H9 (cell line): Measurements from ENCODE around the gene TMEM158. TPM values are rescaled to one million over a fixed set of nuclear protein-coding genes. Genes with fewer than 3 reads are reported as not detected.

Experiments used
- DNase-seq: peaks from one replicate; pipeline ENCODE4 v3.0.0-alpha.2; 2017
- H2AFZ ChIP-seq: one replicate; pipeline ENCODE4 v1.6.1; 2013; ENCODE audit warnings: mild to moderate bottlenecking, low read length, control low read depth, moderate library complexity
- H2AK5ac ChIP-seq: 2 replicates; pipeline ENCODE4 v1.6.1; 2013; ENCODE audit warnings: low read length, control low read depth, mixed read lengths; ENCODE audit not compliant: insufficient read length
- H2BK120ac ChIP-seq: one replicate; pipeline ENCODE4 v1.6.1; 2013; ENCODE audit warnings: low read depth, mild to moderate bottlenecking, low read length, control low read depth, inconsistent platforms; ENCODE audit not compliant: poor library complexity, severe bottlenecking
- H2BK12ac ChIP-seq: 2 replicates; pipeline ENCODE4 v1.6.1; 2013; ENCODE audit warnings: low read length, control low read depth, mixed read lengths, low read depth; ENCODE audit not compliant: insufficient read length
- H2BK15ac ChIP-seq: 2 replicates; pipeline ENCODE4 v1.6.1; 2013; ENCODE audit warnings: low read depth, low read length, control low read depth
- H2BK20ac ChIP-seq: one replicate; pipeline ENCODE4 v1.6.1; 2013; ENCODE audit warnings: low read depth, mild to moderate bottlenecking, low read length, control low read depth, inconsistent platforms; ENCODE audit not compliant: poor library complexity, severe bottlenecking
- H2BK5ac ChIP-seq: 2 replicates; pipeline ENCODE4 v1.6.1; 2013; ENCODE audit warnings: low read length, control low read depth, mixed read lengths; ENCODE audit not compliant: insufficient read length
- H3K14ac ChIP-seq: 2 replicates; pipeline ENCODE4 v1.6.1; 2013; ENCODE audit warnings: low read length, control low read depth; ENCODE audit not compliant: insufficient read depth
- H3K18ac ChIP-seq: 2 replicates; pipeline ENCODE4 v1.6.1; 2013; ENCODE audit warnings: low read depth, mild to moderate bottlenecking, mixed read lengths, low read length, control low read depth; ENCODE audit not compliant: insufficient read length
- H3K23ac ChIP-seq: 2 replicates; pipeline ENCODE4 v1.6.1; 2013; ENCODE audit warnings: low read length, control low read depth, mixed read lengths, low read depth; ENCODE audit not compliant: insufficient read length
- H3K23me2 ChIP-seq: 2 replicates; pipeline ENCODE4 v1.6.1; 2013; ENCODE audit warnings: low read depth, mild to moderate bottlenecking, mixed read lengths, low read length, control low read depth; ENCODE audit not compliant: insufficient read length, poor library complexity, severe bottlenecking
- H3K27ac ChIP-seq: 2 replicates; pipeline ENCODE4 v1.5.1; 2013; ENCODE audit warnings: low read length, control low read depth, mixed read lengths, low read depth; ENCODE audit not compliant: insufficient read length
- H3K27me3 ChIP-seq: 2 replicates; pipeline ENCODE4 v1.6.1; 2013; ENCODE audit warnings: low read length, control low read depth, inconsistent platforms; ENCODE audit not compliant: insufficient read depth
- H3K4ac ChIP-seq: 2 replicates; pipeline ENCODE4 v1.6.1; 2013; ENCODE audit warnings: low read depth, mild to moderate bottlenecking, control low read depth, inconsistent platforms, low read length, moderate library complexity
- H3K4me1 ChIP-seq: 2 replicates; pipeline ENCODE4 v1.6.1; 2013; ENCODE audit warnings: low read length, control low read depth, inconsistent platforms; ENCODE audit not compliant: insufficient read depth
- H3K4me2 ChIP-seq: 2 replicates; pipeline ENCODE4 v1.6.1; 2013; ENCODE audit warnings: low read length, control low read depth, mixed read lengths; ENCODE audit not compliant: insufficient read length, insufficient read depth
- H3K56ac ChIP-seq: 2 replicates; pipeline ENCODE4 v1.6.1; 2013; ENCODE audit warnings: low read depth, mild to moderate bottlenecking, mixed read lengths, low read length, control low read depth; ENCODE audit not compliant: insufficient read length
- H3K79me1 ChIP-seq: 2 replicates; pipeline ENCODE4 v1.6.1; 2013; ENCODE audit warnings: low read depth, mild to moderate bottlenecking, moderate library complexity, low read length, control low read depth, inconsistent platforms; ENCODE audit not compliant: insufficient read depth, poor library complexity, severe bottlenecking
- H3K79me2 ChIP-seq: 2 replicates; pipeline ENCODE4 v1.6.1; 2013; ENCODE audit warnings: low read length, control low read depth, inconsistent platforms; ENCODE audit not compliant: insufficient read depth
- H3K9ac ChIP-seq: 2 replicates; pipeline ENCODE4 v1.6.1; 2013; ENCODE audit warnings: low read length, control low read depth, mixed read lengths; ENCODE audit not compliant: insufficient read length; ENCODE audit errors: extremely low read depth
- H3K9me3 ChIP-seq: one replicate; pipeline ENCODE4 v1.6.1; 2013; ENCODE audit warnings: low read depth, low read length, inconsistent platforms; ENCODE audit not compliant: control insufficient read depth
- H3T11ph ChIP-seq: one replicate; pipeline ENCODE4 v1.6.1; 2013; ENCODE audit warnings: mild to moderate bottlenecking, low read length, control low read depth, inconsistent platforms
- H4K20me1 ChIP-seq: one replicate; pipeline ENCODE4 v1.6.1; 2013; ENCODE audit not compliant: control insufficient read depth, insufficient read length, insufficient read depth
- H4K5ac ChIP-seq: 2 replicates; pipeline ENCODE4 v1.6.1; 2013; ENCODE audit warnings: low read depth, mild to moderate bottlenecking, mixed read lengths, low read length, control low read depth; ENCODE audit not compliant: insufficient read length
- H4K8ac ChIP-seq: replicated peaks from 2 replicates; pipeline ENCODE4 v1.6.1; 2013; ENCODE audit warnings: low read length, control low read depth, mixed read lengths, low read depth; ENCODE audit not compliant: insufficient read length
- H4K91ac ChIP-seq: 2 replicates; pipeline ENCODE4 v1.6.1; 2013; ENCODE audit warnings: low read depth, mild to moderate bottlenecking, moderate library complexity, mixed read lengths, low read length, control low read depth; ENCODE audit not compliant: insufficient read length
- H3K27ac Mint-ChIP-seq, 3 experiments: 2 replicates in 2 of 3; 3 replicates in 1 of 3; pipeline ENCODE4 v1.8.0; 2020 to 2021; ENCODE audit warnings: mixed read lengths in 3 of 3, mild to moderate bottlenecking in 1 of 3, moderate library complexity in 1 of 3
- H3K27me3 Mint-ChIP-seq: 2 replicates; pipeline ENCODE4 v1.8.0; 2021; ENCODE audit warnings: low read depth, mild to moderate bottlenecking, moderate library complexity, mixed read lengths
- H3K36me3 Mint-ChIP-seq, 3 experiments: 2 replicates in 2 of 3; 3 replicates in 1 of 3; pipeline ENCODE4 v1.8.0; 2020 to 2021; ENCODE audit warnings: low read depth in 3 of 3, mixed read lengths in 3 of 3; ENCODE audit not compliant: insufficient read depth in 1 of 3
- H3K4me1 Mint-ChIP-seq, 2 experiments: 2 replicates each; pipeline ENCODE4 v1.8.0; 2020; ENCODE audit warnings: mixed read lengths in 2 of 2
- H3K4me3 Mint-ChIP-seq, 2 experiments: 2 replicates in 1 of 2; 3 replicates in 1 of 2; pipeline ENCODE4 v1.8.0; 2020 to 2021; ENCODE audit warnings: mild to moderate bottlenecking in 2 of 2, mixed read lengths in 2 of 2, moderate library complexity in 1 of 2
- H3K9me3 Mint-ChIP-seq, 2 experiments: 2 replicates in 1 of 2; 3 replicates in 1 of 2; pipeline ENCODE4 v1.8.0; 2020; ENCODE audit warnings: mild to moderate bottlenecking in 2 of 2, mixed read lengths in 2 of 2, moderate library complexity in 1 of 2
- CTCF ChIP-seq: fragments of 200-600 bp; sonication (generic); conservative IDR thresholded peaks from 3 replicates; pipeline ENCODE4 v1.8.0; 2021; ENCODE audit warnings: antibody characterized with exemption, mild to moderate bottlenecking
- WGBS: extraction: QIAGEN DNeasy Blood & Tissue Kit; methylation state at CpG from one replicate; pipeline ENCODE4 v1.1.7; 2013; ENCODE audit warnings: missing lambda C conversion rate, low lambda C conversion rate, mixed read lengths; ENCODE audit not compliant: insufficient read length; ENCODE audit errors: extremely low coverage; 5-methylcytosine and 5-hydroxymethylcytosine counted together
- total RNA-seq: library from RNA; stranded (reverse); gene quantifications from 2 replicates; pipeline ENCODE4 v1.2.1, GENCODE V29; 2021

Gene TMEM158
- total RNA-seq, 1 experiment from 2014 or later, result 29.1 TPM

GRCh38 chr3:45241206-45241605, 15.1 kb upstream of the TMEM158 start:
- Mint-ChIP-seq H3K4me1 (peaks cover 8 to 15% of the 10 kb centered on the region in 2 experiments), H3K27ac (no peak overlapping the region), H3K36me3 (no peaks in the 10 kb centered on the region), H3K9me3 (peaks cover 2 to 3% of the 10 kb centered on the region in 2 experiments; a peak in 1 of 5 replicates), H3K4me3 (no peak overlapping the region), H3K27me3 (peaks cover 1% of the 10 kb centered on the region)
- Histone ChIP-seq H3K23me2 (no peaks in the 10 kb centered on the region), H4K8ac (no peak overlapping the region), H4K5ac (no peak overlapping the region), H3K14ac (no peak overlapping the region), H3K4ac (no peak overlapping the region), H2BK20ac (no peak overlapping the region), H3K4me1 (no peaks in the 10 kb centered on the region), H2AFZ (no peak overlapping the region), H2BK5ac (no peak overlapping the region), H3K9ac (no peak overlapping the region), H3K23ac (no peak overlapping the region), H2BK15ac (no peak overlapping the region), H3T11ph (no peak overlapping the region), H4K20me1 (no peaks in the 10 kb centered on the region), H3K27me3 (0 out of 2 replicates have a peak, but pooled peaks cover 2% of the 10 kb centered on the region), H3K9me3 (no peaks in the 10 kb centered on the region), H2BK120ac (no peak overlapping the region), H4K91ac (no peak overlapping the region), H3K79me1 (no peaks in the 10 kb centered on the region), H2BK12ac (no peak overlapping the region), H2AK5ac (no peak overlapping the region), H3K79me2 (no peaks in the 10 kb centered on the region), H3K4me2 (no peak overlapping the region), H3K18ac (no peak overlapping the region), H3K56ac (no peak overlapping the region), H3K27ac (no peak overlapping the region)
- TF ChIP-seq CTCF, result no peak
- DNase-seq, result no peak
- no CpG with 5 or more reads among the region's 3 CpGs for WGBS
